ENCODE results near the gene RALGAPB. TPM values are rescaled to one million over a fixed set of nuclear protein-coding genes. Genes with fewer than 3 reads are reported as not detected.

The RALGAPB gene
- total RNA-seq, 2 donors from 2014 or later, result 23.1 to 24.4 TPM

DNA sequence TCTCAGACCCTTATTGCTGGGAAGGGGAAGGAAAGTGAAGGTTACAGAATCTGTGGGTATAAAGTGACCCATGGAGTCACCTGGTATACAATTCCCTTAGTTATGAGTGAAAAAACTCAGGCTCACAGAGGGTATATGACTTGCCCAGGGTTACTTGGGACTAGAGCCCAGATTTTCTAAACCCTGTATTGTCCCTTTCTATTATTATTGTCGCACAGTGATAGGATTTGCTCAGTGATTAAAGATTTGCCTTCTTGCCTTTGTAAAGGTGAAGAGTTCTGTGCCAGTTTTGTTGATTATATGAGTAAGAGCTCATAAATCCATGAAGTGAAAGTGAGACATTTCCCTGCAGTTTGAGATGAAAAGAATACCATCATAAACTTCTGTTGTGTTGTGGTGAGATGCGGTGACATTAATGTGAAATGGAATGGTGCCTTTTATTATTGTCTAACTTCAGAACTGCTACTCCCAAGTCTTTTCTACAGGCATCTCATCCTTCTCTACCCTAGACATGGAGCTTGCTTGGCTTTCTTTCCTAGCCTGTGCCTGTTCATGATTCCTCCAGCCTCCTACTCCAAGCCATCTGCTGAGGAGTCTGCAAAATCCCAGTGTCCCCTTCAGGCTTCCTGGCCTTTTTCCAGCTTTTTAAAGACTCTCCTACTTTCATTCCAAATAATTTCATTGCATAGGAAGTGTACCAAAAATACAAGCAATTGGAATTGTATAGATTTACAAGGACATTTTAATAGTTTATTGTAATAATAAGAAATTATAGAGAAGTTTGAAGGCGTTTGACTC, 74.8 kb downstream of the RALGAPB start:
- no peak for DNase-seq
- no peak for ATAC-seq
- Histone ChIP-seq H3K36me3 (replicated peaks in 1 of 2; ENCODE audit: insufficient read depth in 1 of 2, low read depth in 2 of 2) (peaks cover 0 to 31% of the 10 kb centered on the region in 2 donors), H3K9me3 (no peaks in the 10 kb centered on the region), H3K27ac (no peak overlapping the region), H3K4me3 (no peak overlapping the region), H3K4me1 (no peaks in the 10 kb centered on the region), H3K27me3 (no peaks in the 10 kb centered on the region)
- TF ChIP-seq POLR2A (IDR thresholded peaks at IDR 0.05), result no peak
- TF ChIP-seq, protein P1, sequence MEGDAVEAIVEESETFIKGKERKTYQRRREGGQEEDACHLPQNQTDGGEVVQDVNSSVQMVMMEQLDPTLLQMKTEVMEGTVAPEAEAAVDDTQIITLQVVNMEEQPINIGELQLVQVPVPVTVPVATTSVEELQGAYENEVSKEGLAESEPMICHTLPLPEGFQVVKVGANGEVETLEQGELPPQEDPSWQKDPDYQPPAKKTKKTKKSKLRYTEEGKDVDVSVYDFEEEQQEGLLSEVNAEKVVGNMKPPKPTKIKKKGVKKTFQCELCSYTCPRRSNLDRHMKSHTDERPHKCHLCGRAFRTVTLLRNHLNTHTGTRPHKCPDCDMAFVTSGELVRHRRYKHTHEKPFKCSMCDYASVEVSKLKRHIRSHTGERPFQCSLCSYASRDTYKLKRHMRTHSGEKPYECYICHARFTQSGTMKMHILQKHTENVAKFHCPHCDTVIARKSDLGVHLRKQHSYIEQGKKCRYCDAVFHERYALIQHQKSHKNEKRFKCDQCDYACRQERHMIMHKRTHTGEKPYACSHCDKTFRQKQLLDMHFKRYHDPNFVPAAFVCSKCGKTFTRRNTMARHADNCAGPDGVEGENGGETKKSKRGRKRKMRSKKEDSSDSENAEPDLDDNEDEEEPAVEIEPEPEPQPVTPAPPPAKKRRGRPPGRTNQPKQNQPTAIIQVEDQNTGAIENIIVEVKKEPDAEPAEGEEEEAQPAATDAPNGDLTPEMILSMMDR (IDR thresholded peaks at IDR 0.05), result no peak
- intact Hi-C loops (cut with DNase I), result no loop called here
- WGBS, 2 donors, result 91 to 95% methylated on average over 3 of the region's 3 CpGs

DNA sequence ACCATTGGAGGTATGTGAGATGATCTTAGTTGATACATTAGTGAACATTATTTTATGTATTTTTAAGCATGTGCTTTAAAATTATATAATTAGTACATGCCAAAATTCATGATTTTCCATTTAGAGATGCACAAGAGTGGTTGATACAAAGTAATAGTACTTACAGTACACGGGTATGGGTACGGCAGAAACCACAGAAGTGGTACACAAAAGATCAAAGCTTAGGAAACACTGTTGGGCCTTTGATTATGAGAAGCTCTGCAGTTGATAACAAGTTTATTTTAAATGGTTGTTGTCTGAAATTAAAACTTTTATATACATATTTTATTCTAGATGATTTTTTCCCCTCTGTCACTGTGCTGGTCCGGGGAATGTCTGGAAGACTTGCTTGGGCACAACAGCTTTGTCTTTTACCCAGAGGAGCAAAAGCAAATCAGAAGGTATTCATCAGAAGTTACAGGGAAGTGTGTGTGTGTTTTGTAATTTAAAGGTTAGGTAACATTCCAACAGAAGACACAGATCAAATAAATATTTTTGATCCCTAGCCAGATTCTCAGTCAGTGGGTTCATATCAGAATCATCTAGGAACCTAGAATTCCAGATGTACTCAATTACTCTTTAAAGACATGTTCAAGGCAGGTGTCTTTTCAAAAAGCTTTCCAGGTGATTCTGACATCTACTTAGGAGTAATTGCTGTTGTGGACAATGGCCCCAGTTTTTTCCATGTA, 75.9 kb downstream of the RALGAPB start:
- ATAC-seq (no peak), DNase-seq (no peak)
- H3K9me3 ChIP-seq, result no peaks in the 10 kb centered on the region
- H3K36me3 ChIP-seq (replicated peaks in 1 of 2; ENCODE audit: insufficient read depth in 1 of 2, low read depth in 2 of 2), result peaks cover 0 to 33% of the 10 kb centered on the region in 2 donors
- no peak overlapping the region for H3K27ac ChIP-seq
- H3K4me3 ChIP-seq, result no peak overlapping the region
- no peaks in the 10 kb centered on the region for H3K4me1 ChIP-seq
- TF ChIP-seq POLR2A (IDR thresholded peaks at IDR 0.05), result no peak
- TF ChIP-seq, protein P1 (IDR thresholded peaks at IDR 0.05), result no peak
- intact Hi-C loops (cut with DNase I), result no loop called here
- WGBS, 2 donors, result 85 to 92% methylated on average over 3 of the region's 3 CpGs
- H3K27me3 ChIP-seq, result no peaks in the 10 kb centered on the region

DNA sequence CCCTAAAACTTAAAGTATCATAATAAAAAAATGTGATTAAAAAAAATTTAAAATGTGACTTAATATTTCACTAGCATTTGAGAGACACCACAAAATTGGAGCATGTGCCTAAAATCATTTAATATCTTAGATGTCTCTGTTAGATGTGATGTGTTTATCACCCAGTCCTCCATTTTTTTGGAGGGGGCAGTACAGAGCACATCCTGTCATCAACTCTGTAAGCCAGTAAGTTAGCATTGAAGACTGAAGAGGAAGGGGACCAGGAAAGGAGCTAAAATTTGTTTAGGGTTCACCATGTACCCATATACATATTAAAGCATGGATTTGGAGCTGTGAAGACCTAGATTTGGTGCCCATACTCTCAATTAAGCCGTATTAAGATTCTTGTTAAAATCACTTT, 77.6 kb downstream of the RALGAPB start:
- Histone ChIP-seq H3K27ac (no peak overlapping the region), H3K4me1 (no peaks in the 10 kb centered on the region), H3K9me3 (no peaks in the 10 kb centered on the region), H3K4me3 (no peak overlapping the region), H3K36me3 (replicated peaks in 1 of 2; ENCODE audit: insufficient read depth in 1 of 2, low read depth in 2 of 2) (peaks cover 0 to 32% of the 10 kb centered on the region in 2 donors), H3K27me3 (no peaks in the 10 kb centered on the region)
- intact Hi-C loops (cut with DNase I), result no loop called here
- DNase-seq (no peak), ATAC-seq (no peak)
- WGBS, 2 donors, result 96 to 100% methylated on average over 1 of the region's 1 CpG
- TF ChIP-seq POLR2A (IDR thresholded peaks at IDR 0.05), result no peak
- TF ChIP-seq, protein P1 (IDR thresholded peaks at IDR 0.05), result no peak

DNA sequence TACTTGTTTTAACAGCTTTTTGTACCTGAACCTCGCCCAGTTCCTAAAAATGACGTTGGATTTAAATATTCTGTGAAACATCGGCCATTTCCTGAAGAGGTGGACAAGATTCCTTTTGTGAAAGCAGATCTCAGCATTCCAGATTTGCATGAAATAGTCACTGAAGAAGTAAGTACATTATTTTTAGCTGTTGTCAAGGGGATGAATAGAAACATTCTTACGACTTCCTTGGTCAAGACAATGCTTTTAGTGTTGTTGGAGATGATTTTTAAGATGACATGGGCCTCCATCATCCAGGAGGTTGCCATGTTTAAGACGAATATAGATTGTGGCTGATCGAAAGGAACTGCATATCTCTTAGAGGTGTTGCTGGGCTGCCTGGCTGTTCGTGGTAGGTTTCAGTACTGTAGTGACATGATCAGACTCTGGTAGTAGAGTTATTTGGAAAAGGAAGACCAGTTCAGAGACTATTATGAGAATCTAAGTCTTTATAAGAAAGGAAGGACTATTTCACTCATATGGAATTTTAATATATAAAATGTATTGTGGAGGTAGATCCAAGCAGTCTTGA, 78.5 kb downstream of the RALGAPB start:
- WGBS, 2 donors, result 93 to 94% methylated on average over 7 of the region's 7 CpGs
- Histone ChIP-seq H3K27ac (no peak overlapping the region), H3K36me3 (replicated peaks in 1 of 2; ENCODE audit: insufficient read depth in 1 of 2, low read depth in 2 of 2) (peaks cover 0 to 27% of the 10 kb centered on the region in 2 donors), H3K27me3 (no peaks in the 10 kb centered on the region), H3K4me1 (no peaks in the 10 kb centered on the region), H3K9me3 (no peaks in the 10 kb centered on the region), H3K4me3 (no peak overlapping the region)
- no peak for TF ChIP-seq POLR2A (IDR thresholded peaks at IDR 0.05)
- TF ChIP-seq, protein P1 (IDR thresholded peaks at IDR 0.05), result no peak
- intact Hi-C loops (cut with DNase I), result no loop called here
- DNase-seq, result no peak
- no peak for ATAC-seq

Measured in body of pancreas (tissue), 4 donors.